IMR-90 (cell line): Measurements from ENCODE around the gene HIF1A. TPM values are rescaled to one million over a fixed set of nuclear protein-coding genes. Genes with fewer than 3 reads are reported as not detected.

Experiments
- ATAC-seq: fragments of 200-7000 bp; cut with Tn5 transposase; 2 replicates; pipeline ENCODE4 v1.9.1; 2020; ENCODE audit warnings: low read depth, mild to moderate bottlenecking, moderate library complexity
- BruUV-seq: library from RNA; stranded (reverse); fragments of 400-500 nt; replicated peaks from 2 replicates; lab custom pipeline; 2021; lab: Mats Ljungman, UMichigan
- CTCF ChIA-PET: fragments of 300-600 bp; formaldehyde crosslinking; extraction: SDS; loops from one replicate; lab custom pipeline; 2021; ENCODE audit warnings: antibody characterized with exemption; lab: Yijun Ruan, JAX
- POLR2A ChIA-PET: fragments of 300-600 bp; sonication (Branson Sonifier 250); formaldehyde crosslinking; loops from one replicate; lab custom pipeline; 2022; ENCODE audit warnings: antibody characterized with exemption; ENCODE audit not compliant: unreplicated experiment; lab: Charles Lee
- DNase-seq: peaks from one replicate; pipeline ENCODE4 v3.0.0; 2013
- H2AFZ ChIP-seq: replicated peaks from 2 replicates; pipeline ENCODE3; 2013; ENCODE audit warnings: low read length, mild to moderate bottlenecking; ENCODE audit not compliant: poor library complexity
- H2AK5ac ChIP-seq: 2 replicates; pipeline ENCODE4 v1.6.1; 2013; ENCODE audit warnings: low read depth, low read length, inconsistent platforms
- H2AK9ac ChIP-seq: replicated peaks from 2 replicates; pipeline ENCODE3; 2013; ENCODE audit warnings: mild to moderate bottlenecking, low read depth, low read length, moderate library complexity; ENCODE audit not compliant: poor library complexity
- H2BK120ac ChIP-seq: 2 replicates; pipeline ENCODE4 v1.6.1; 2013; ENCODE audit warnings: low read depth, low read length, inconsistent platforms
- H2BK15ac ChIP-seq: 3 replicates; pipeline ENCODE4 v1.6.1; 2013; ENCODE audit warnings: low read depth, low read length, inconsistent platforms
- H2BK20ac ChIP-seq: 2 replicates; pipeline ENCODE4 v1.6.1; 2013; ENCODE audit warnings: low read depth, mild to moderate bottlenecking, inconsistent platforms, low read length, moderate library complexity
- H2BK5ac ChIP-seq: 2 replicates; pipeline ENCODE4 v1.6.1; 2013; ENCODE audit warnings: mild to moderate bottlenecking, low read depth, low read length, inconsistent platforms; ENCODE audit not compliant: poor library complexity, severe bottlenecking
- H3K14ac ChIP-seq: replicated peaks from 2 replicates; pipeline ENCODE4 v1.6.1; 2013; ENCODE audit warnings: low read depth, low read length, inconsistent platforms
- H3K18ac ChIP-seq: 2 replicates; pipeline ENCODE4 v1.6.1; 2013; ENCODE audit warnings: low read depth, low read length, control low read depth
- H3K23ac ChIP-seq: 2 replicates; pipeline ENCODE4 v1.6.1; 2013; ENCODE audit warnings: low read depth, low read length, inconsistent platforms
- H3K27ac ChIP-seq: 2 replicates; pipeline ENCODE4 v1.5.1; 2013; ENCODE audit warnings: mild to moderate bottlenecking, control low read depth, low read length; ENCODE audit not compliant: insufficient read depth
- H3K27me3 ChIP-seq: 2 replicates; pipeline ENCODE4 v1.6.1; 2013; ENCODE audit warnings: low read length; ENCODE audit not compliant: control insufficient read depth, insufficient read depth
- H3K36me3 ChIP-seq: 2 replicates; pipeline ENCODE4 v1.6.1; 2013; ENCODE audit warnings: low read length, mixed read lengths; ENCODE audit not compliant: control insufficient read depth, insufficient read depth
- H3K4ac ChIP-seq: 2 replicates; pipeline ENCODE4 v1.6.1; 2013; ENCODE audit warnings: low read depth, low read length, inconsistent platforms
- H3K4me1 ChIP-seq: 2 replicates; pipeline ENCODE4 v1.6.1; 2013; ENCODE audit warnings: low read length, mixed read lengths; ENCODE audit not compliant: control insufficient read depth, insufficient read depth
- H3K4me2 ChIP-seq: 2 replicates; pipeline ENCODE4 v1.6.1; 2013; ENCODE audit warnings: low read depth, mild to moderate bottlenecking, control low read depth, low read length, moderate library complexity
- H3K4me3 ChIP-seq: 2 replicates; pipeline ENCODE4 v1.5.1; 2013; ENCODE audit warnings: low read depth, mild to moderate bottlenecking, control low read depth, low read length, moderate library complexity; ENCODE audit not compliant: insufficient read depth
- H3K56ac ChIP-seq: 2 replicates; pipeline ENCODE4 v1.6.1; 2013; ENCODE audit warnings: low read length, inconsistent platforms; ENCODE audit not compliant: insufficient read depth; ENCODE audit errors: extremely low read depth
- H3K79me1 ChIP-seq, 2 experiments: 2 replicates each; pipeline ENCODE4 v1.6.1; 2013; ENCODE audit warnings: low read length in 2 of 2, inconsistent platforms in 1 of 2, low read depth in 1 of 2
- H3K9ac ChIP-seq: 2 replicates; pipeline ENCODE4 v1.6.1; 2013; ENCODE audit warnings: low read depth, low read length, control low read depth
- H3K9me1 ChIP-seq: 2 replicates; pipeline ENCODE4 v1.6.1; 2013; ENCODE audit warnings: low read length, inconsistent platforms; ENCODE audit not compliant: insufficient read depth
- H3K9me3 ChIP-seq: 2 replicates; pipeline ENCODE4 v1.6.1; 2013; ENCODE audit warnings: low read length; ENCODE audit not compliant: control insufficient read depth, insufficient read depth
- H4K20me1 ChIP-seq: 2 replicates; pipeline ENCODE4 v1.6.1; 2013; ENCODE audit warnings: low read length, inconsistent platforms; ENCODE audit not compliant: insufficient read depth
- H4K5ac ChIP-seq: 2 replicates; pipeline ENCODE4 v1.6.1; 2013; ENCODE audit warnings: mild to moderate bottlenecking, low read depth, low read length, control low read depth
- H4K8ac ChIP-seq, 2 experiments: 2 replicates each; pipeline ENCODE4 v1.6.1; 2013; ENCODE audit warnings: low read depth in 2 of 2, low read length in 2 of 2, control low read depth in 1 of 2, inconsistent platforms in 1 of 2
- H4K91ac ChIP-seq: 2 replicates; pipeline ENCODE4 v1.6.1; 2013; ENCODE audit warnings: low read depth, low read length, inconsistent platforms; ENCODE audit not compliant: insufficient read depth
- BHLHE40 ChIP-seq: fragments of 150-350 bp; IDR thresholded peaks from 2 replicates; pipeline ENCODE4 v1.6.1; 2016; ENCODE audit warnings: mild to moderate bottlenecking, low read depth, low read length
- CEBPB ChIP-seq: IDR thresholded peaks from 2 replicates; pipeline ENCODE4 v1.6.1; 2012; ENCODE audit warnings: low read depth, low read length, improper control_type of control experiment
- CHD1 ChIP-seq: IDR thresholded peaks from 2 replicates; pipeline ENCODE4 v1.6.1; 2012; ENCODE audit warnings: low read depth, low read length, improper control_type of control experiment
- FOS ChIP-seq: fragments of 150-350 bp; IDR thresholded peaks from 2 replicates; pipeline ENCODE4 v1.6.1; 2016; ENCODE audit warnings: low read depth, low read length
- MAFK ChIP-seq: IDR thresholded peaks from 2 replicates; pipeline ENCODE4 v1.6.1; 2012; ENCODE audit warnings: low read depth, low read length, improper control_type of control experiment
- MAZ ChIP-seq: IDR thresholded peaks from 2 replicates; pipeline ENCODE4 v1.6.1; 2012; ENCODE audit warnings: low read depth, mild to moderate bottlenecking, low read length, improper control_type of control experiment, moderate library complexity, borderline replicate concordance
- MXI1 ChIP-seq: IDR thresholded peaks from 2 replicates; pipeline ENCODE4 v1.6.1; 2012; ENCODE audit warnings: low read depth, mild to moderate bottlenecking, low read length, moderate library complexity, borderline replicate concordance
- NFE2L2 ChIP-seq: fragments of 150-350 bp; IDR thresholded peaks from 2 replicates; pipeline ENCODE4 v1.6.1; 2016; ENCODE audit warnings: low read depth, mild to moderate bottlenecking, low read length
- POLR2A ChIP-seq: IDR thresholded peaks from 2 replicates; pipeline ENCODE4 v1.6.1; 2012; ENCODE audit warnings: mild to moderate bottlenecking, low read depth, low read length
- RAD21 ChIP-seq: IDR thresholded peaks from 2 replicates; pipeline ENCODE4 v1.6.1; 2012; ENCODE audit warnings: low read length, improper control_type of control experiment
- RFX5 ChIP-seq: IDR thresholded peaks from 2 replicates; pipeline ENCODE4 v1.8.0; 2012; ENCODE audit warnings: low read depth, mild to moderate bottlenecking, low read length, moderate library complexity
- SMC3 ChIP-seq: fragments of 150-350 bp; IDR thresholded peaks from 2 replicates; pipeline ENCODE4 v1.6.1; 2016; ENCODE audit warnings: low read depth, mild to moderate bottlenecking, antibody characterized with exemption, low read length, moderate library complexity
- WGBS, 2 experiments: methylation state at CpG; one replicate each; pipeline versions ENCODE4 v1.1.5 to v1.1.7; 2013; ENCODE audit warnings: missing lambda C conversion rate in 2 of 2; ENCODE audit not compliant: insufficient read length in 1 of 2; ENCODE audit errors: extremely low coverage in 2 of 2; 5-methylcytosine and 5-hydroxymethylcytosine counted together
- dilution Hi-C: fragments of 300-500 bp; cut with HindIII; formaldehyde crosslinking; loops from one replicate; pipeline ENCODE4 v1.14.3; 2018; ENCODE audit warnings: low sequenced_read_pairs; ENCODE audit not compliant: unreplicated experiment
- in situ Hi-C: fragments of 300-500 bp; cut with MboI; formaldehyde crosslinking; loops from 3 replicates; pipeline ENCODE4 v1.14.3; 2019; ENCODE audit warnings: low sequenced_read_pairs, inconsistent platforms, mixed read lengths
- intact Hi-C: fragments of 100-400 bp; cut with micrococcal nuclease; formaldehyde crosslinking; loops from 2 replicates; pipeline ENCODE4 v1.10.0; 2022
- polyA plus RNA-seq, 3 experiments: library from polyadenylated mRNA; depleted of rRNA; stranded (reverse); fragments of >200 nt; gene quantifications; 2 replicates each; pipeline ENCODE4 v1.2.3, GENCODE V29; 2012; ENCODE audit warnings: low replicate concordance in 1 of 3
- total RNA-seq: library from RNA; depleted of rRNA; stranded (reverse); fragments of >200 nt; gene quantifications from 2 replicates; pipeline ENCODE4 v1.2.3, GENCODE V29; 2012
- TF ChIP-seq, protein P1 (sequence below): fragments of 150-350 bp; IDR thresholded peaks from 2 replicates; pipeline ENCODE4 v1.6.1; 2016; ENCODE audit warnings: low read depth, mild to moderate bottlenecking, low read length, moderate library complexity, borderline replicate concordance
- TF ChIP-seq, protein P2 (sequence below): fragments of 150-350 bp; IDR thresholded peaks from 2 replicates; pipeline ENCODE4 v1.6.1; 2017; ENCODE audit warnings: mild to moderate bottlenecking, antibody characterized with exemption, low read length, low read depth
- TF ChIP-seq, protein P3 (sequence below): conservative IDR thresholded peaks from 2 replicates; pipeline ENCODE4 v1.5.1; 2012; ENCODE audit warnings: mild to moderate bottlenecking, low read depth, low read length, improper control_type of control experiment

HIF1A gene
- total and polyA plus RNA-seq, 2 of the 4 experiments (the other 2 are of a cell fraction) = 128 to 301 TPM

DNA sequence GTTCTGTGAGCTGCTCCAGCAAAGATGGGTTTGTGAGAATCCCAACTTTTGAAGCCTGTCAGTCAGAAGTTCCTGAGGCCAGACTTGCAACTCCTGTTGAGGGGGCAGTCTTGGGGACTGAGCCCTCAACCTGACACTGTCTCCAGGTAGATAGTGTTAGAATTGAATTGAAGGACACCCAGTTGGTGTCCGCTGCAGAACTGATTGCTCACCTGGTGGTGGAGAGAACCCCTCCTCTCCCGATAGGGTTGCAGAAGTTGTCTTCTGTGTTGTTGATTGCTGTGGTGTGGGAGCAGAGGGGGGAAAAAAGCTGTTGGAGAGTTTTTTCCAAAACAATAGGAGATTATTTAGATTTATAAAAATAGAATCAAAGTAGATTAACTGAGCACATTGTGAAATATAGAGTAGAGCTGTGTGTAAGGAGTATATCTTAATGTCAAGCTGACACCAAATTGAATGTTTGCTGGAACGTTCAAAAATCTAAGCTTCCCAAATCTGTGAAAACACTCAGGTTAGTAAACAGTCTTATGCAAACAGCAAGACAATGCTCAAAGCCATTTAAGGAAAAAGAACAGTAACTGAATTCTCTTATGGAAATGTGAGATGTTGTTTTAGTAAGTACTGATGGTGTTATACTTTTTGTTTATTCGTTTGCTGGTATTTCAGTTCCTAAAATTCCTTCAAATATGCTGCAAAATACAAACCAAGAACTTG is 18.6 kb downstream of the HIF1A start:
- H3K56ac ChIP-seq = no peak overlapping the region
- intact Hi-C loops = no loop called here
- no peak overlapping the region for H2AK5ac ChIP-seq
- H3K27ac ChIP-seq = 0 out of 2 replicates have a peak overlapping the region, but pooled peaks have one; percentile 19
- no peak overlapping the region for H4K91ac ChIP-seq
- H2BK5ac ChIP-seq = no peak overlapping the region
- H4K20me1 ChIP-seq = peaks cover 89% of the 10 kb centered on the region
- no peak for DNase-seq
- H4K8ac ChIP-seq = no peak overlapping the region
- H3K27me3 ChIP-seq = no peaks in the 10 kb centered on the region
- H4K5ac ChIP-seq = no peak overlapping the region; the same call in 1 of the 2 replicates
- H2AK9ac ChIP-seq = no peak overlapping the region
- BruUV-seq = no TSS peak
- no peaks in the 10 kb centered on the region; the same call in 1 of the 2 replicates for H3K36me3 ChIP-seq
- no peak for ATAC-seq
- H2BK120ac ChIP-seq = no peak overlapping the region
- H3K4me3 ChIP-seq = no peak overlapping the region
- H3K79me1 ChIP-seq = peaks cover 0 to 59% of the 10 kb centered on the region in 2 experiments; a peak in 2 of 4 replicates
- no peak overlapping the region for H3K4ac ChIP-seq
- ChIA-PET POLR2A (no interaction called here), CTCF (no interaction called here)
- H3K9me3 ChIP-seq = no peaks in the 10 kb centered on the region
- no peak overlapping the region for H3K14ac ChIP-seq
- no peak overlapping the region for H2BK20ac ChIP-seq
- peaks cover 12% of the 10 kb centered on the region for H3K9me1 ChIP-seq
- H3K4me1 ChIP-seq = peaks cover 20% of the 10 kb centered on the region
- no CpG with 5 or more reads among the region's 4 CpGs for WGBS, 2 experiments
- H3K23ac ChIP-seq = no peak overlapping the region
- H2BK15ac ChIP-seq = no peak overlapping the region
- no peak overlapping the region for H3K9ac ChIP-seq
- no peak overlapping the region for H3K18ac ChIP-seq
- dilution Hi-C loops = loop anchor here (25.0 kb wide), 1 partner anchor 252 kb away; no protein-coding TSS in a partner anchor
- in situ Hi-C loops = no loop called here
- peak overlapping the region; percentile 58 for H3K4me2 ChIP-seq
- H2AFZ ChIP-seq = no peak overlapping the region
- TF ChIP-seq MAFK = no peak
- no peak for TF ChIP-seq RFX5
- no peak for TF ChIP-seq CHD1
- no peak for TF ChIP-seq SMC3
- no peak for TF ChIP-seq NFE2L2
- TF ChIP-seq CEBPB = no peak
- no peak for TF ChIP-seq BHLHE40
- no peak for TF ChIP-seq RAD21
- TF ChIP-seq, protein P1, sequence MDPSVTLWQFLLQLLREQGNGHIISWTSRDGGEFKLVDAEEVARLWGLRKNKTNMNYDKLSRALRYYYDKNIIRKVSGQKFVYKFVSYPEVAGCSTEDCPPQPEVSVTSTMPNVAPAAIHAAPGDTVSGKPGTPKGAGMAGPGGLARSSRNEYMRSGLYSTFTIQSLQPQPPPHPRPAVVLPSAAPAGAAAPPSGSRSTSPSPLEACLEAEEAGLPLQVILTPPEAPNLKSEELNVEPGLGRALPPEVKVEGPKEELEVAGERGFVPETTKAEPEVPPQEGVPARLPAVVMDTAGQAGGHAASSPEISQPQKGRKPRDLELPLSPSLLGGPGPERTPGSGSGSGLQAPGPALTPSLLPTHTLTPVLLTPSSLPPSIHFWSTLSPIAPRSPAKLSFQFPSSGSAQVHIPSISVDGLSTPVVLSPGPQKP = no peak
- TF ChIP-seq MAZ = no peak
- TF ChIP-seq, protein P2, sequence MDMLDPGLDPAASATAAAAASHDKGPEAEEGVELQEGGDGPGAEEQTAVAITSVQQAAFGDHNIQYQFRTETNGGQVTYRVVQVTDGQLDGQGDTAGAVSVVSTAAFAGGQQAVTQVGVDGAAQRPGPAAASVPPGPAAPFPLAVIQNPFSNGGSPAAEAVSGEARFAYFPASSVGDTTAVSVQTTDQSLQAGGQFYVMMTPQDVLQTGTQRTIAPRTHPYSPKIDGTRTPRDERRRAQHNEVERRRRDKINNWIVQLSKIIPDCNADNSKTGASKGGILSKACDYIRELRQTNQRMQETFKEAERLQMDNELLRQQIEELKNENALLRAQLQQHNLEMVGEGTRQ = no peak
- TF ChIP-seq, protein P3, sequence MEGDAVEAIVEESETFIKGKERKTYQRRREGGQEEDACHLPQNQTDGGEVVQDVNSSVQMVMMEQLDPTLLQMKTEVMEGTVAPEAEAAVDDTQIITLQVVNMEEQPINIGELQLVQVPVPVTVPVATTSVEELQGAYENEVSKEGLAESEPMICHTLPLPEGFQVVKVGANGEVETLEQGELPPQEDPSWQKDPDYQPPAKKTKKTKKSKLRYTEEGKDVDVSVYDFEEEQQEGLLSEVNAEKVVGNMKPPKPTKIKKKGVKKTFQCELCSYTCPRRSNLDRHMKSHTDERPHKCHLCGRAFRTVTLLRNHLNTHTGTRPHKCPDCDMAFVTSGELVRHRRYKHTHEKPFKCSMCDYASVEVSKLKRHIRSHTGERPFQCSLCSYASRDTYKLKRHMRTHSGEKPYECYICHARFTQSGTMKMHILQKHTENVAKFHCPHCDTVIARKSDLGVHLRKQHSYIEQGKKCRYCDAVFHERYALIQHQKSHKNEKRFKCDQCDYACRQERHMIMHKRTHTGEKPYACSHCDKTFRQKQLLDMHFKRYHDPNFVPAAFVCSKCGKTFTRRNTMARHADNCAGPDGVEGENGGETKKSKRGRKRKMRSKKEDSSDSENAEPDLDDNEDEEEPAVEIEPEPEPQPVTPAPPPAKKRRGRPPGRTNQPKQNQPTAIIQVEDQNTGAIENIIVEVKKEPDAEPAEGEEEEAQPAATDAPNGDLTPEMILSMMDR = no peak
- no peak for TF ChIP-seq FOS
- TF ChIP-seq POLR2A = no peak
- TF ChIP-seq MXI1 = no peak
